ENCODE results near the gene C10orf90.

- no peak for TF ChIP-seq EZH2phosphoT487 (IDR thresholded peaks at IDR 0.05; ENCODE audit: borderline replicate concordance, low read length)
- TF ChIP-seq, protein P1, sequence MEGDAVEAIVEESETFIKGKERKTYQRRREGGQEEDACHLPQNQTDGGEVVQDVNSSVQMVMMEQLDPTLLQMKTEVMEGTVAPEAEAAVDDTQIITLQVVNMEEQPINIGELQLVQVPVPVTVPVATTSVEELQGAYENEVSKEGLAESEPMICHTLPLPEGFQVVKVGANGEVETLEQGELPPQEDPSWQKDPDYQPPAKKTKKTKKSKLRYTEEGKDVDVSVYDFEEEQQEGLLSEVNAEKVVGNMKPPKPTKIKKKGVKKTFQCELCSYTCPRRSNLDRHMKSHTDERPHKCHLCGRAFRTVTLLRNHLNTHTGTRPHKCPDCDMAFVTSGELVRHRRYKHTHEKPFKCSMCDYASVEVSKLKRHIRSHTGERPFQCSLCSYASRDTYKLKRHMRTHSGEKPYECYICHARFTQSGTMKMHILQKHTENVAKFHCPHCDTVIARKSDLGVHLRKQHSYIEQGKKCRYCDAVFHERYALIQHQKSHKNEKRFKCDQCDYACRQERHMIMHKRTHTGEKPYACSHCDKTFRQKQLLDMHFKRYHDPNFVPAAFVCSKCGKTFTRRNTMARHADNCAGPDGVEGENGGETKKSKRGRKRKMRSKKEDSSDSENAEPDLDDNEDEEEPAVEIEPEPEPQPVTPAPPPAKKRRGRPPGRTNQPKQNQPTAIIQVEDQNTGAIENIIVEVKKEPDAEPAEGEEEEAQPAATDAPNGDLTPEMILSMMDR (IDR thresholded peaks at IDR 0.05; ENCODE audit: low read depth, low read length, poor library complexity, severe bottlenecking) = no peak
Observed at GRCh38 chr10:126716366-126716765, 45.9 kb upstream of the C10orf90 start.

Data from DOHH2 (cell line).